ENCODE results near the gene HTRA3.
"Not testable (repeated sequence)": the region's sequence is repeated elsewhere in the genome, so short reads cannot be mapped to it uniquely, and the experiment has no call there.

Gene HTRA3

GRCh38 chr4:8336412-8337075 lies 67.0 kb downstream of the HTRA3 start:
- in situ Hi-C loops (cut with HindIII; ENCODE audit: low sequenced_read_pairs): no loop called here

DNA sequence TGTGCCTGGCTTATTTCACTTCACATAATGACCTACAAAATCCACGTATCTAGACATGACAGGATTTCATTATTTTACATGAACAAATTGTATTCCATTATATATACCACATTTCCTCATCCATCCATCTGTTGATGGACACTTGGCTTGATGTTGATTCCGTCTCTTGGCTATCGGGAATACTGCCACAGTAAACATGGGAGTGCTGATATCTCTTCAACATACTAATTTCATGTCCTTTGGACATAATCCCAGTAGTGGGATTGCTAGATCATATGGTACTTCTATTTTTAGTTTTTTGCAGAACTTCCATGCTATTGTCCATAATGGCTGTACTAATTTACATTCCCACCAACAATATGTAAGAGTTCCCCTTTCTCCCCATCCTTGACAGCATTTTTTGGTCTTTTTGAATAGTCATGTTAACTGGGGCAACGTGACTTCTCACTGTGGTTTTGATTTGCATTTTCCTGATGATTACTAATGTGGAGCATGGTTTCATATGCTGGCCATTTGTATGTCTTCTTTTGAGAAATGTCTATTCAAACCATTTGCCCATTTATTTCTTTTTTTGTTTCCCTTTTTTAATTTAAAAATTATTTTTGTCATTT lies 68.9 kb downstream of the HTRA3 start:
- in situ Hi-C loops (cut with HindIII; ENCODE audit: low sequenced_read_pairs): no loop called here

GRCh38 chr4:8340781-8341241 lies 71.3 kb downstream of the HTRA3 start:
- in situ Hi-C loops (cut with HindIII; ENCODE audit: low sequenced_read_pairs): no loop called here

DNA sequence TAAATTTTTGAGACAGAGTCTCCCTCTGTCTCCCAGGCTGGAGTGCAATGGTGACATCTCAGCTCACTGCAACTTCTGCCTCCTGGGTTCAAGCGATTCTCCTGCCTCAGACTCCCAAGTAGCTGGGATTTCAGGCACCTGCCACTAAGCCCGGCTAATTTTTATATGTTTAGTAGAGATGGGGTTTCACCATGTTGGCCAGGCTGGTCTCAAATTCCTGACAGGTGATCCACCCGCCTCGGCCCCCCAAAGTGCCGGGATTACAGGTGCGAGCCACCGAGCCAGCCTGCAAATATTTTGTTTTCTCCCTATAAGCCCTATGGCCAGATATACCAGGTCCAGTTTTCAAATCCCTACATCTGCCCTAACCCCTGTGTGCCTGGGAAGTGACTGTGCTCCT lies 71.7 kb downstream of the HTRA3 start:
- in situ Hi-C loops (cut with HindIII; ENCODE audit: low sequenced_read_pairs): not testable (repeated sequence)

DNA sequence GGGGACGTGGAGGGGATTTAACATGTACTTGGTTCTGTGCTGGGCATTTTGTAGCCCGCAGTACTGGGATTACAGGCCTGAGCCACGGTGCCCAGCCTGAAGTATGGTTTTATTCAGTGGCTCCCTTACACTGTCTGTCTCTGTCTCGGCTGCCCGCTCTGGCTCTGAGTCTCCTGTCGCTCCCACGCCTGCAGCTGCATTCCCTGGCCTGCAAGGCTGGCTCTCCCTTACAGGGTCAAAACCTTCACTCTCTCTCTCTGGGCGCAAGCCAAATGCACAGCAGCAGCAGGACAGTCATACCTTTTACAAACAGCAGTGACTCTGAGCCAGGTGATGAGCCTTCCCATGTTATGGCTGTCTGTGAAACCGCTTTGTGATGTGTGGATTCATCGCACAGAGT lies 72.1 kb downstream of the HTRA3 start:
- in situ Hi-C loops (cut with HindIII; ENCODE audit: low sequenced_read_pairs): no loop called here

GRCh38 chr4:8342651-8343261 lies 73.2 kb downstream of the HTRA3 start:
- in situ Hi-C loops (cut with HindIII; ENCODE audit: low sequenced_read_pairs): no loop called here

GRCh38 chr4:8343262-8343966 lies 73.9 kb downstream of the HTRA3 start:
- in situ Hi-C loops (cut with HindIII; ENCODE audit: low sequenced_read_pairs): no loop called here

DNA sequence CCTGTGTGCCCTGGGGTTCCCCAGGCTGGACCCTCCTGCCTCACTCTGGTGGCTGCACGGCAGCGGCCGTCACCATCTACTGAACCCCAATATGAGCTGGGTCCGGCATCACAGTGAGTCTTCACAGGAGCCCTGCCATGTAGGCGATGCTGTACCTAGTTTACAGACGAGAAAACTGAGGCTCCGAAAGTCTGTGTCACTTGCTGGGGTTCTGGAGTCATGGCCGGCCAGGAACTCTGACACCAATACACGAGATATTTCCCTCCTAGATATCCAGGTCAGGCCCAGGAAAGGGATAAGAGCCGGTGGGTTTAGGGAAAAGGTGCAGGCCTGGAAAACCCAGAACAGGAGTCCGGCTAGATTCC lies 74.4 kb downstream of the HTRA3 start:
- in situ Hi-C loops (cut with HindIII; ENCODE audit: low sequenced_read_pairs): no loop called here

GRCh38 chr4:8344377-8344776 lies 74.8 kb downstream of the HTRA3 start:
- in situ Hi-C loops (cut with HindIII; ENCODE audit: low sequenced_read_pairs): no loop called here

- in situ Hi-C loops (cut with HindIII; ENCODE audit: low sequenced_read_pairs): no loop called here
Observed at GRCh38 chr4:8345053-8345945, 75.7 kb downstream of the HTRA3 start.

GRCh38 chr4:8345946-8346814 lies 76.6 kb downstream of the HTRA3 start:
- in situ Hi-C loops (cut with HindIII; ENCODE audit: low sequenced_read_pairs): no loop called here

- in situ Hi-C loops (cut with HindIII; ENCODE audit: low sequenced_read_pairs): no loop called here
Observed at GRCh38 chr4:8346838-8347605, 77.5 kb downstream of the HTRA3 start.

GRCh38 chr4:8347660-8348059 lies 78.1 kb downstream of the HTRA3 start:
- in situ Hi-C loops (cut with HindIII; ENCODE audit: low sequenced_read_pairs): no loop called here

- in situ Hi-C loops (cut with HindIII; ENCODE audit: low sequenced_read_pairs): no loop called here
Observed at GRCh38 chr4:8348071-8348470, 78.5 kb downstream of the HTRA3 start.

DNA sequence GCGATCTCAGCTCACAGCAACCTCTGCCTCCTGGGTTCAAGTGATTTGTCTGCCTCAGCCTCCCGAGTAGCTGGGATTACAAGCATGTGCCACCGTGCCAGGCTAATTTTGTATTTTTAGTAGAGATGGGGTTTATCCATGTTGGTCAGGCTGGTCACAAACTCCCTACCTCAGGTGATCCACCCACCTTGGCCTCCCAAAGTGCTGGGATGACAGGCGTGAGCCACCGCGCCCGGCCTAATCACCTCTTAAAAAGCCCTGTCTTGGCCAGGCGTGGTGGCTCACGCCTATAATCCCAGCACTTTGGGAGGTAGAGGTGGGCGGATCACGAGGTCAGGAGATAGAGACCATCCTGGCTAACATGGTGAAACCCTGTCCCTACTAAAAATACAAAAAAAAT lies 79.7 kb downstream of the HTRA3 start:
- in situ Hi-C loops (cut with HindIII; ENCODE audit: low sequenced_read_pairs): not testable (repeated sequence)

- in situ Hi-C loops (cut with HindIII; ENCODE audit: low sequenced_read_pairs): no loop called here
Observed at GRCh38 chr4:8349664-8350236, 80.2 kb downstream of the HTRA3 start.

GRCh38 chr4:8350352-8350751 lies 80.8 kb downstream of the HTRA3 start:
- in situ Hi-C loops (cut with HindIII; ENCODE audit: low sequenced_read_pairs): no loop called here

DNA sequence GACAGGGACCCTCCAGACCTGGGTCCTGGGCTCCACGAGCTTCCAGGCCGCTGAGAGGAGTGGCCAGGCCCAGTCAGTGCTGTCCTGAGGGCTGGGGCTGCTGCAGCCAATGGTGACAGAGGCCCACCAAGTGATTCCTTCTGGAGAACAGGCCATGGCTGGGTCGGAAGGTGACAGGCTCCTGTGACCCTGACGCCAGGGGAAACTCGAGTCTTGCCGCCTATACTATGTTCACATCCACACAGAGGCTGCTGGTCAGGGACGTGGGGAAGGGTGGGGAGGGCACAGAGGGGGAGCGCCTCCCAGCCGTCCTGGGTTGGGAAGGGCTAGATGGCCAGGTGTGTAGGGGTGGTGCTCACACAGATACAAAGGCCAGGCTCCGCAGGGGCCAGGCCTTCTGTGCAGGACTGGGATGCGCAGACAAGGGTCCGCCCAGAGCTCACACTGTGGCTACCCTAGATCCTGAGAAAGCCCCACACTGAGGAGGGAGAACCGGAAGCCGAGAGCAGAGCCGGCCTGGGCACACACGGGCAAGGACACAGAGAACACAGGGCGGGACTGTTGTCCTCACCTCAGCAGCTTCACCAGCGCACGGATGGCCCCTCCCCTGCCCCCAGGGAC lies 81.4 kb downstream of the HTRA3 start:
- in situ Hi-C loops (cut with HindIII; ENCODE audit: low sequenced_read_pairs): no loop called here

Data from endothelial cell of hepatic sinusoid (primary cell).